Thymus (tissue), 11 donors: ENCODE results near the gene ANKRD11. TPM values are rescaled to one million over a fixed set of nuclear protein-coding genes. Genes with fewer than 3 reads are reported as not detected.

Source experiments
- DNase-seq, 9 donors: peaks; one replicate each; pipeline ENCODE4 v3.0.0-alpha.2; 2013; ENCODE audit warnings: low spot score in 9 of 9, low read depth in 6 of 9, missing footprints in 1 of 9
- H3K27ac ChIP-seq, 2 donors: one replicate each; pipeline ENCODE4 v1.5.1; 2013; ENCODE audit warnings: control low read depth in 1 of 2, low read depth in 1 of 2, low read length in 1 of 2, mild to moderate bottlenecking in 1 of 2, moderate library complexity in 1 of 2
- H3K27me3 ChIP-seq, 2 donors: one replicate each; pipeline ENCODE4 v1.5.1; 2013; ENCODE audit warnings: low read length in 1 of 2; ENCODE audit not compliant: control insufficient read depth in 2 of 2, insufficient read depth in 1 of 2
- H3K36me3 ChIP-seq, 2 donors: one replicate each; pipeline ENCODE4 v1.5.1; 2013; ENCODE audit warnings: low read length in 1 of 2, mild to moderate bottlenecking in 1 of 2, moderate library complexity in 1 of 2; ENCODE audit not compliant: control insufficient read depth in 2 of 2, insufficient read depth in 2 of 2
- H3K4me1 ChIP-seq, 2 donors: one replicate each; pipeline ENCODE4 v1.5.1; 2013; ENCODE audit warnings: low read length in 2 of 2; ENCODE audit not compliant: control insufficient read depth in 2 of 2, insufficient read depth in 2 of 2
- H3K4me3 ChIP-seq, 2 donors: one replicate each; pipeline ENCODE4 v1.5.1; 2013; ENCODE audit warnings: low read length in 2 of 2, control low read depth in 1 of 2, mild to moderate bottlenecking in 1 of 2
- H3K9me3 ChIP-seq, 2 donors: one replicate each; pipeline ENCODE4 v1.5.1; 2013; ENCODE audit warnings: low read length in 1 of 2, mild to moderate bottlenecking in 1 of 2; ENCODE audit not compliant: control insufficient read depth in 2 of 2, insufficient read depth in 1 of 2
- WGBS: extraction: QIAGEN DNeasy Blood & Tissue Kit; methylation state at CpG from one replicate; pipeline ENCODE4 v1.1.7; 2013; 5-methylcytosine and 5-hydroxymethylcytosine counted together
- polyA plus RNA-seq: library from polyadenylated mRNA; stranded (reverse); fragments of 200-250 nt; gene quantifications from one replicate; pipeline ENCODE4 v1.2.3, GENCODE V29; 2013
- total RNA-seq: library from RNA; stranded (reverse); fragments of 120-200 nt; gene quantifications from one replicate; pipeline ENCODE4 v1.2.4, GENCODE V29; 2013
- donor health status: healthy.

Gene ANKRD11
- total and polyA plus RNA-seq, 2 donors: 24.8 to 79.5 TPM

DNA sequence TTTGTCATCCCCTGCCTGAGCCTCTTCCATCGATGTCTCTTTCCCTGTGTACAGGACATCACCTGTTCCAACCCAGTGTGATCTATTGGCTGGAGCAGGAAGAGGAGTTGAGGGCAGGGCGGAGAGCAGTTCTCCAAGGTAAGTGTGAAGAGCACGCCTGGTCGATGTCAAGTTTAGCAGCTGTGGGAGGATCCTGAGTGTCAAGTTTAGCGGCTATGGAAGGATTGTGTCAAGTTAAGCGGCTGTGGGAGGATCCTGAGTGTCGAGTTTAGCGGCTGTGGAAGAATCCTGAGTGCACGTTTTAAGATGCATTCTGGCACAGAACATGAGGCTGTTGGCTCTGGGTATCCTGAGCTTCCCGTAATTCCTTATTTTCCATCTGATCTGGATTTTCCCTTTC is 265.7 kb downstream of the ANKRD11 start:
- DNase-seq: no peak
- H3K4me1 ChIP-seq: no peaks in the 10 kb centered on the region
- H3K27me3 ChIP-seq: no peaks in the 10 kb centered on the region
- WGBS: over 99% methylated on average over 10 of the region's 10 CpGs
- no peak overlapping the region for H3K4me3 ChIP-seq
- H3K27ac ChIP-seq: no peak overlapping the region
- peaks cover 1 to 15% of the 10 kb centered on the region in 2 donors for H3K9me3 ChIP-seq
- H3K36me3 ChIP-seq: peaks cover 59% of the 10 kb centered on the region in 2 donors

GRCh38 chr16:89222931-89223330 is 267.4 kb downstream of the ANKRD11 start:
- Histone ChIP-seq H3K36me3 (peaks cover 48 to 51% of the 10 kb centered on the region in 2 donors), H3K4me1 (peaks cover 2% of the 10 kb centered on the region in 2 donors), H3K27ac (no peak overlapping the region), H3K27me3 (no peaks in the 10 kb centered on the region), H3K4me3 (no peak overlapping the region), H3K9me3 (peaks cover 1 to 15% of the 10 kb centered on the region in 2 donors)
- WGBS: 98% methylated on average over 21 of the region's 21 CpGs
- DNase-seq: no peak

GRCh38 chr16:89221604-89222003 is 268.8 kb downstream of the ANKRD11 start:
- H3K36me3 ChIP-seq: peaks cover 35 to 37% of the 10 kb centered on the region in 2 donors
- peaks cover 2 to 7% of the 10 kb centered on the region in 2 donors for H3K4me1 ChIP-seq
- no peak overlapping the region for H3K4me3 ChIP-seq
- WGBS: 95% methylated on average over 3 of the region's 3 CpGs
- peaks cover 0 to 4% of the 10 kb centered on the region in 2 donors for H3K9me3 ChIP-seq
- DNase-seq: no peak
- H3K27me3 ChIP-seq: no peaks in the 10 kb centered on the region
- no peak overlapping the region for H3K27ac ChIP-seq

GRCh38 chr16:89219365-89219764 is 271.0 kb downstream of the ANKRD11 start:
- no peak for DNase-seq
- no peaks in the 10 kb centered on the region for H3K27me3 ChIP-seq
- peaks cover 0 to 3% of the 10 kb centered on the region in 2 donors for H3K9me3 ChIP-seq
- WGBS: 83% methylated on average over 5 of the region's 5 CpGs
- H3K4me1 ChIP-seq: peaks cover 6 to 14% of the 10 kb centered on the region in 2 donors
- H3K27ac ChIP-seq: no peak overlapping the region
- no peak overlapping the region for H3K4me3 ChIP-seq
- peaks cover 23 to 31% of the 10 kb centered on the region in 2 donors for H3K36me3 ChIP-seq

Other genes with a start within 250 kb of the ANKRD11 start
- 51.9 TPM for gene SPG7, start 17.8 kb upstream of the ANKRD11 start, total RNA-seq
- 164 TPM for gene SPG7, start 17.8 kb upstream of the ANKRD11 start, polyA plus RNA-seq
- 4,686 TPM for gene RPL13, start 70.1 kb upstream of the ANKRD11 start, total RNA-seq
- 5,597 TPM for gene RPL13, start 70.1 kb upstream of the ANKRD11 start, polyA plus RNA-seq
- gene CPNE7, start 85.2 kb upstream of the ANKRD11 start, total RNA-seq: 12.8 TPM
- gene CPNE7, start 85.2 kb upstream of the ANKRD11 start, polyA plus RNA-seq: 9.6 TPM
- 1.7 TPM for gene DPEP1, start 123.1 kb upstream of the ANKRD11 start, total RNA-seq
- gene DPEP1, start 123.1 kb upstream of the ANKRD11 start, polyA plus RNA-seq: 2.9 TPM
- 40.8 TPM for gene CHMP1A, start 167.1 kb upstream of the ANKRD11 start, total RNA-seq
- 70.8 TPM for gene CHMP1A, start 167.1 kb upstream of the ANKRD11 start, polyA plus RNA-seq
- 4.7 TPM for gene SPATA33, start 167.3 kb upstream of the ANKRD11 start, total RNA-seq
- 8.1 TPM for gene SPATA33, start 167.3 kb upstream of the ANKRD11 start, polyA plus RNA-seq
- gene CDK10, start 196.1 kb upstream of the ANKRD11 start, total RNA-seq: 38.3 TPM
- 124 TPM for gene CDK10, start 196.1 kb upstream of the ANKRD11 start, polyA plus RNA-seq
- 6.8 TPM for gene SPATA2L, start 211.1 kb upstream of the ANKRD11 start, total RNA-seq
- gene SPATA2L, start 211.1 kb upstream of the ANKRD11 start, polyA plus RNA-seq: 9.1 TPM
- 2.1 TPM for gene VPS9D1, start 230.3 kb upstream of the ANKRD11 start, total RNA-seq
- gene VPS9D1, start 230.3 kb upstream of the ANKRD11 start, polyA plus RNA-seq: 25.1 TPM
- 35.6 TPM for gene ZNF276, start 231.0 kb upstream of the ANKRD11 start, total RNA-seq
- 55.0 TPM for gene ZNF276, start 231.0 kb upstream of the ANKRD11 start, polyA plus RNA-seq